ENCODE results near the gene RNU1-2. TPM values are rescaled to one million over a fixed set of nuclear protein-coding genes. Genes with fewer than 3 reads are reported as not detected.

RNU1-2 gene
- total and polyA plus RNA-seq, 2 of the 4 experiments (the other 2 are of a cell fraction), result under 0.01 TPM; not detected in 1

- H3K18ac ChIP-seq (ENCODE audit: low read depth, low read length), result no peak overlapping the region
- H2AK9ac ChIP-seq (replicated peaks; ENCODE audit: low read depth, low read length, poor library complexity), result no peak overlapping the region
- in situ Hi-C loops (cut with MboI; ENCODE audit: low sequenced_read_pairs), result no loop called here
- H3K36me3 ChIP-seq (ENCODE audit: control insufficient read depth, insufficient read depth, low read length), result no peaks in the 10 kb centered on the region
- WGBS, 2 experiments (ENCODE audit: extremely low coverage in 2 of 2, insufficient read length in 1 of 2), result no CpG with 5 or more reads among the region's 2 CpGs
- H3K4me1 ChIP-seq (ENCODE audit: control insufficient read depth, insufficient read depth, low read length), result peaks cover 9% of the 10 kb centered on the region
- no peak overlapping the region for H2BK20ac ChIP-seq (ENCODE audit: low read depth, low read length)
- H3K9me1 ChIP-seq (ENCODE audit: insufficient read depth, low read length), result peaks cover 5% of the 10 kb centered on the region
- no peak overlapping the region for H3K9ac ChIP-seq (ENCODE audit: low read depth, low read length)
- H3K14ac ChIP-seq (replicated peaks; ENCODE audit: low read depth, low read length), result no peak overlapping the region
- H2BK120ac ChIP-seq (ENCODE audit: low read depth, low read length), result no peak overlapping the region
- peaks cover 5% of the 10 kb centered on the region for H4K20me1 ChIP-seq (ENCODE audit: insufficient read depth, low read length)
- CTCF ChIA-PET, result interaction anchor here (0.9 kb wide), 1 partner anchor 145 kb away, joined by 6 read pairs; no protein-coding TSS in a partner anchor
- peak overlapping the region; percentile 1 for H2BK5ac ChIP-seq (ENCODE audit: low read depth, low read length, poor library complexity, severe bottlenecking)
- H3K4me3 ChIP-seq (ENCODE audit: insufficient read depth, low read depth, low read length), result no peak overlapping the region
- DNase-seq (peak; percentile 71), ATAC-seq (ENCODE audit: low read depth) (no peak)
- TF ChIP-seq CEBPB (IDR thresholded peaks at IDR 0.05; ENCODE audit: low read depth, low read length) (no peak), RCOR1 (IDR thresholded peaks at IDR 0.05; ENCODE audit: insufficient replicate concordance, low read length) (no peak), RAD21 (IDR thresholded peaks at IDR 0.05; ENCODE audit: low read length) (no peak), CHD1 (IDR thresholded peaks at IDR 0.05; ENCODE audit: low read depth, low read length) (no peak), CTCF (conservative IDR thresholded peaks at IDR 0.05; ENCODE audit: low read depth, low read length) (no peak), POLR2A (IDR thresholded peaks at IDR 0.05; ENCODE audit: low read depth, low read length) (no peak), SMC3 (IDR thresholded peaks at IDR 0.05; ENCODE audit: low read depth, low read length) (no peak), MXI1 (IDR thresholded peaks at IDR 0.05; ENCODE audit: borderline replicate concordance, low read depth, low read length) (no peak), ELK1 (IDR thresholded peaks at IDR 0.05; ENCODE audit: borderline replicate concordance, low read depth, low read length) (no peak), NFE2L2 (IDR thresholded peaks at IDR 0.05; ENCODE audit: low read depth, low read length) (no peak), RFX5 (IDR thresholded peaks at IDR 0.05; ENCODE audit: low read depth, low read length) (no peak), BHLHE40 (IDR thresholded peaks at IDR 0.05; ENCODE audit: low read depth, low read length) (no peak), MAFK (IDR thresholded peaks at IDR 0.05; ENCODE audit: low read depth, low read length) (no peak), MAZ (IDR thresholded peaks at IDR 0.05; ENCODE audit: borderline replicate concordance, low read depth, low read length) (no peak), FOS (IDR thresholded peaks at IDR 0.05; ENCODE audit: low read depth, low read length) (no peak)
- H3K23ac ChIP-seq (ENCODE audit: low read depth, low read length), result no peak overlapping the region
- H3K4ac ChIP-seq (ENCODE audit: low read depth, low read length), result no peak overlapping the region; the same call in 1 of the 2 replicates
- no peak overlapping the region for H2BK15ac ChIP-seq (ENCODE audit: low read depth, low read length)
- H2AFZ ChIP-seq (replicated peaks; ENCODE audit: low read length, poor library complexity), result no peak overlapping the region
- H4K5ac ChIP-seq (ENCODE audit: low read depth, low read length), result no peak overlapping the region
- H4K91ac ChIP-seq (ENCODE audit: insufficient read depth, low read depth, low read length), result no peak overlapping the region
- dilution Hi-C loops (cut with HindIII; ENCODE audit: low sequenced_read_pairs, unreplicated experiment), result no loop called here
- H3K79me1 ChIP-seq (ENCODE audit: low read depth in 1 of 2, low read length in 2 of 2), result no peaks in the 10 kb centered on the region
- intact Hi-C loops (cut with micrococcal nuclease), result no loop called here
- no peaks in the 10 kb centered on the region for H3K27me3 ChIP-seq (ENCODE audit: control insufficient read depth, insufficient read depth, low read length)
- peak overlapping the region; percentile 64 to 97; a peak in 1 of 4 replicates for H4K8ac ChIP-seq (ENCODE audit: low read depth in 2 of 2, low read length in 2 of 2)
- no peak overlapping the region for H2AK5ac ChIP-seq (ENCODE audit: low read depth, low read length)
- BruUV-seq (replicated peaks), result no TSS peak
- no peaks in the 10 kb centered on the region for H3K9me3 ChIP-seq (ENCODE audit: control insufficient read depth, insufficient read depth, low read length)
- no peak overlapping the region for H3K56ac ChIP-seq (ENCODE audit: extremely low read depth, insufficient read depth, low read length)
- POLR2A ChIA-PET (ENCODE audit: unreplicated experiment), result no interaction called here
- H3K27ac ChIP-seq (ENCODE audit: insufficient read depth, low read length), result no peak overlapping the region
- 0 out of 2 replicates have a peak overlapping the region, but pooled peaks have one; percentile 15 for H3K4me2 ChIP-seq (ENCODE audit: low read depth, low read length)
Observed at GRCh38 chr1:16903054-16903453, 7.3 kb downstream of the RNU1-2 start.
